Stimulated activated CD8-positive, alpha-beta memory T cell treated with anti-CD3 and anti-CD28 coated beads, Interleukin-15, amount 100 ng/mL, for 48 hours (primary cell): ENCODE data around the gene THADA.
A peak's percentile ranks its signal among the peaks of the same experiment; 100 is the strongest.
"Not testable (repeated sequence)": the region's sequence is repeated elsewhere in the genome, so short reads cannot be mapped to it uniquely, and the experiment has no call there.

Experiments
- DNase-seq, 2 donors: peaks; one replicate each; pipeline ENCODE4 v3.0.0-alpha.2; 2020; ENCODE audit warnings: low read depth in 2 of 2

Gene THADA

GRCh38 chr2:43595603-43596412, at the start of gene THADA:
THADA (minus strand) TSS chr2:43596038; CDS start chr2:43592392, 3,646 bp downstream.
- peak; percentile 96 to 97 for DNase-seq

- DNase-seq, result no peak
Measured at GRCh38 chr2:43643680-43644079, 47.8 kb upstream of the THADA start.

GRCh38 chr2:43642363-43642762, 46.5 kb upstream of the THADA start:
- DNase-seq, result no peak

- DNase-seq, result peak; percentile 76 to 84
Measured at GRCh38 chr2:43637030-43637803, 41.4 kb upstream of the THADA start, which contains the start of gene PLEKHH2. PLEKHH2 (plus strand) TSS chr2:43637260; CDS start chr2:43644674, 7,414 bp downstream.

- no peak for DNase-seq
Measured at GRCh38 chr2:43636621-43637020, 40.8 kb upstream of the THADA start.

- not testable (repeated sequence) for DNase-seq
Measured at GRCh38 chr2:43636153-43636552, 40.3 kb upstream of the THADA start.

GRCh38 chr2:43634604-43635306, 38.9 kb upstream of the THADA start:
- DNase-seq, result no peak

- no peak for DNase-seq
Measured at GRCh38 chr2:43631618-43632317, 35.9 kb upstream of the THADA start.

- DNase-seq, result no peak
Measured at GRCh38 chr2:43622931-43623451, 27.2 kb upstream of the THADA start.

- DNase-seq, result no peak
Measured at GRCh38 chr2:43619511-43619910, 23.7 kb upstream of the THADA start.

- DNase-seq, result no peak
Measured at GRCh38 chr2:43616967-43617680, 21.3 kb upstream of the THADA start.

- no peak for DNase-seq
Measured at GRCh38 chr2:43612944-43613343, 17.1 kb upstream of the THADA start.

GRCh38 chr2:43611987-43612894, 16.4 kb upstream of the THADA start:
- DNase-seq, result peak; percentile 45 to 56

- no peak for DNase-seq
Measured at GRCh38 chr2:43610361-43610760, 14.5 kb upstream of the THADA start.

GRCh38 chr2:43609290-43609918, 13.6 kb upstream of the THADA start:
- peak in 1 of 2 donors; percentile 16 for DNase-seq

- DNase-seq, result no peak
Measured at GRCh38 chr2:43605851-43606250, 10.0 kb upstream of the THADA start.

GRCh38 chr2:43605079-43605655, 9.3 kb upstream of the THADA start:
- peak in 1 of 2 donors; percentile 7 for DNase-seq

GRCh38 chr2:43604674-43605073, 8.8 kb upstream of the THADA start:
- no peak for DNase-seq

GRCh38 chr2:43600596-43600995, 4.8 kb upstream of the THADA start:
- DNase-seq, result not testable (repeated sequence)
